GM18907 (cell line): Measurements from ENCODE around the gene LGALSL.

ENCODE experiments used
- ATAC-seq: cut with Tn5 transposase; IDR thresholded peaks from one replicate; pipeline ENCODE4 v1.9.1; 2021; ENCODE audit warnings: mild to moderate bottlenecking, moderate library complexity; ENCODE audit not compliant: unreplicated experiment

The LGALSL gene

DNA sequence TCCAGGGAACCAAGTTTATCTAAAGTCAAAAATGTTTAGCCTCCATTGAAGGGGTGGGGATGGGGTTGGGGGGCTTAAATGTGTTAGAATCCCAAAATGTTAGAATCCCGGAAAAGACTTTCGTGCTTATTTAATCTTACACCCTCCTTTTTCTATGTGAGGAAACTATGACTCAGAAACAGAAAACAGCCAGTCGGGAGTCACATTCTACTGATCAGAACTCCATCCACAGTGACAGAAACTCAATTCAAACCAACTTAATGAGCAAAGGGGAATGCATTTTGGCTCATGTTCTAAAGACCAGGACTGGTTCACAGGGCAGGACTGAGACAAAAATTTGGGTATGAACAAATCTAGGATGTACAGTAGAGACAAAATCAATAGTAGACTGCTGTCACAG, 38.3 kb downstream of the LGALSL start:
- ATAC-seq: no peak

DNA sequence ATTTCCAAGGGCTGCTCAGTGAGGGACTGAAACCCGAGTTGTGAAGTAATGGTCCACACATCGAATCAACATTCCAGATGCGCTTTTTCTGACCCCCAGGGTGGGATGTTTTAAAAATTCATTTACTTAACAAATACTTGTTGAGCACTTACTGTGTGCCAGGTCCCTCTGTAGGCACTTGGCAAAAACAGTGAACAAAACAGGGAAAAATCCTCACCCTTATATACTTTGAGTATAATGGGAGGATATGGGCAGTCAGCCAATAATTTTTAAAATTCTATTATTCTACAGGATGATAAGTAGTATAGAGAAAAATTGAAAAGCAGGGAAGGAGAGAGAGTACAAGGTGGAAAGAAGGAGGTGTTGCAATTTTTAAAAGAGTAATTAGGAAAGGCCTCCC, 38.9 kb downstream of the LGALSL start:
- no peak for ATAC-seq

DNA sequence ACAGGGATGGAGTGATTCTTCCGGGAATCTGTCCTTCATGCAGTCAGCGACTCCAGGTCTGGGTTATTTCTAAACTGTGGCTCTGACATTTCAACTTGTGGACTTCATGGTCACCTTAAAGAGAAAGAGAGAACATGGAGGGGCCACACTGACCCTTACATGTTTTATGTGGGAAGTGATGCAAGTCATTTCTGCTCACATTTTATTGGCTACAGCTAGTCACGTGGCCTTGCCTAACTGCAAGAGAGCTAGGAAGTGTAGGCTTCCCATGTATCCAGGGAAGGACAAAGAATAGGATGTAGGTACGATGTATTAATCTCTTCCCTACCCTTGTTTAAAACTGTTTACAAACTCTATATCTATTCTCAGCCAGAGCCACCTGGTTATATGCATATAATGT, 39.8 kb downstream of the LGALSL start:
- ATAC-seq: no peak

DNA sequence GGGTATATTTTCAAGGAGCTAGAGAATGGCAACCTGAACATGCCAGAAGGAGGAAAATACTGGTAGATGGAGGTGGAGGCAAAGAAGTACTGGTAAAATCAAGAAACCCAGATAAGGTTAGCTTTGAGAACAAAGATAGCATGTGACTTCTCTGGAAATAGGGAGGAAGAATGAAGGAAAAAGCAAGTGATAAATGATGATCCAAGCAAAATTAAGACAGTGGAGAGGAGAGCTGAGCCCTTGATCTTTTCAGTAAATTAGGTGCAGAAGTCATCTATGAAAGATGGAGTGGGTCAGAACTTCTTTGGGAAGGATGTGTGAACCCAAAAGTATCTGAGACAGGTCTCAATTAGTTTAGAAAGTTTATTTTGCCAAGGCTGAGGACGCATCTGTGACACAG, 44.5 kb downstream of the LGALSL start:
- no peak for ATAC-seq

DNA sequence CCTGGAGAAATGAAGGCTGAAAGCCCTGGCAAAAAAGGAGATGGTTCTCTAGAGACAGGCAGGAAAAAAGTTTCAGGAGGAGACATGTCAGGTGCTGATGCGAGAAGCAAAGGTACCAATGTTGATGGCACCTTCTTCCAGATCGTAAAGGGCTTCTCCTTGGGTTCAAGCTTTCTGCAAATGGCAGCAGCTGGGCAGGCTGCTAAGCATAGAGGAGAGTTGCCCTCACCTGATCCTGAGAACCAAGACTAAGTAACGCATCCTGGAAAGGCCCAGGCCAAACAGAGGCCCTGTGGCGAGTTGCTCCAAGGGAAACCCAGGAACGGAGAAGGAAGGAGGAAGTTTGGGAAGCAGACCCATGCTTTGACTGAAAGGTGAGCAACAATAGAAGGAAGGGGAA, 46.6 kb downstream of the LGALSL start:
- no peak for ATAC-seq

DNA sequence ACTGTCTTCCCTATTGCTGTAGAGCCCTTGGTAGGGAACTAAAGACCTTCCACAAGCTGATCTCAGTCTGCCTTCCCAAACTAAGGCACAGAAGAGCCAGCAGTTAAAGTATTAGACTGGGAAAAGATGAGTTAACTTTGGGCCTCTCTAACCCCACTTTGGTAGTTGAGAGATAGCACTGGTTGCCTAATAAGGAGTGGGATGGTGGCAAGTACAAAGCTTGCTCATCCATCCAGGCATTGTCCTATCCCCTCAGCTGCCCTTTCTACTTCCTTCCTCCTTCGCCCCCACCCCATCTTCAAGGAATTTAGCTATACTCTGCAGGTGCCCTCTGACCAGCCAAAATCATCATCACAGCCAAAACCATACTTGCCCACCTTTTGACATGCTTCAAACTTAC, 48.0 kb downstream of the LGALSL start:
- no peak for ATAC-seq

DNA sequence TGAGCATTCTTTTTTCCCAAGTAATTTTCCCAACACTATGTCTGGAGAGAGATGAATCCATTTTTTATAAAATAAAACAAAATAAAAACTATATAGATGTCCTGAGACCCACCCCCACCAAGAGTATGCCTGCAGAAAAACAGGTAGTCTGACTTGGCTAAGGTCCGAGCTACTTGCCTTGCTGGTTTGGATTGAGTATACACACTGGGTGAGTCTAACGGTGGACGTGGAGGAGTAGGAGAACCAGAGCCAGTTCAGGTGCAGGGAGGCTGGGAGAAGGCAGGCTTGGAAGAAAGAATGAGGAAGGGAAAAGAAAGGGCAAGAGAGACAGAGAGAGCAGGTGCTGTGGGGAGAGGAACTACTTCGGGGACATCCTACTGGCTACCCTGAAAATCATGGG, 48.9 kb downstream of the LGALSL start:
- ATAC-seq: no peak

DNA sequence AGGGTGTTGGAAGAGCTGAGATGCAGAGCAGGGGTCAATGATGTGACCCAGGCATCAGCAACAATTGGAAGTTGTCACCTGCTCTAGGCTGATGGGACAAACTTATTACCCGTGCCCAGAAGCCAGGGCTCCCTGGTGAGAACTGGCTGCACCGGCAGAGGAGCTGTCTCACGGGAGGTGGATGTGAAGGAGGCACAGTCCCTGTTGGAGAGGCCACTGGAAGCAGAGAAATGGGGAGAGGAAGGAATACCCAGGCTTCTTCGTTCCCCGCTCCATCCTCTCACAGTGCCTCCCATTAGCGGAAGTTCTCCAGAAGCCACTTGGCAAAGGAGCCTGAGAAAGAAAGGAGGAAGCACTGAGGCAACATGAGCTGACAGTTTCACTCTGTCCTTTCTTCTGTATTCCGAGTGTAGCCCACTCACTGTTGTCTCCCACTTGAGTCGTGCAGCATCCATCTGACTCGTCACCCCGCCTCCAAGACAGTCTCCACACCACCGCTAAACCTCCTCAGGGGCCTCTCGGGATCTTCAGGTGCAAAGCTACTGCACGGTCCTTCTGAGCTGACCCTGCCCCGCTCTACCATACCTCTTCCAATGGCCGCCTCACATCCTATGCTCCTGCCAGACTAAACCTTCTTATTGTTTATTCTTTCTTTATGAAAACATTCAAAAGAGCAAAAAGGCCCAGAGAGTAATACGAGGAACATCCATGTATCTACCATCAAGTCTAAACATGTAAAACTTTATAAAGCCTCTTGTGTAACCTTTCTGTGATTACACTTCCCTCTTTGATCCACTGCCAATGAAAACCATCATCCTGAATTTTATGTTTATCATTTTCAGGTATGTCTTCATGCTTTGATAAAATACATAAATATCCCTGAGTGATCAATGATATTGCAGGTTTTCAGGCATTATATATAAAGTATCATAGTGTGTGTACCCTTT, 51.1 kb downstream of the LGALSL start:
- ATAC-seq: no peak

DNA sequence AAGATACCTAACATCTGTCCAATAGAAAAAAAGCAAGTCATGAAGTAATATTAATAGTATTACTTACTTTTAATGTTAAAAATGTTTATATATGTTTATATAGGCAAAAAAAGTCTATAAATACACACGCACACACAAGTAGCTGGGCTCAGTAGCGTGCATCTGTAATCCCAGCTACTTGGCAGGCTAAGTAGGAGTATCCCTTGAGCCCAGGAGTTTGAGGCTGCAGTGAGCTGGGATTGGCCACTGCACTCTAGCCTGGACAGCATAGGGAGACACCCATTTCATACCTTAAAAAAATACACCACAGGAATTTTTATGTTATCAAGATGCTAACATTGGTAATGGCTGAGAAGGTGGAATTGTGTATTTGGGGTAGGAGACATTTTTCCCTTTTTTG, 52.7 kb downstream of the LGALSL start:
- ATAC-seq: no peak
